Measurements from ENCODE around the gene CROCC.

CROCC gene

DNA sequence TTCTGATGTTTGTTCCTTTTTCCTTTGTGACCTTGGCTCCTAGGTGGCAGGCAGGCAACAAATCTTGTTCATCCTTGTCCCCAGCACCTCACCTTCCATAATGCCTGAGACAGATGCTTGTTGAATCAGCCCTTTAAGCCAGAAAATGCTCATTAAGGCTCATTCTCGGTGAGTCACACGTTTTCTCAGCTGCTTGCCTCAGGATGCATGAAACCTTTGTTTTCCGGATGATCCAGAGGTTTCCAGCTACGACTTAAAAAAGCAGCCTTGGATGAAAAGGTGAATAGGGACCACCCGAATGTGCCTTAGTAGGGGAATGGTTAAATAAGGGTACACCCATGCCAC is 94.6 kb downstream of the CROCC start:
- FAIRE-seq (no peak), DNase-seq (ENCODE audit: insufficient read length, low spot score) (no peak)
- TF ChIP-seq TAF1 (IDR thresholded peaks at IDR 0.05; ENCODE audit: low read depth, low read length) (no peak), PAX5 (IDR thresholded peaks at IDR 0.05; ENCODE audit: insufficient read depth, low read length, severe bottlenecking) (no peak), POLR2A (IDR thresholded peaks at IDR 0.05; ENCODE audit: low read depth, low read length) (no peak), POLR2AphosphoS5 (IDR thresholded peaks at IDR 0.05; ENCODE audit: low read depth, low read length) (no peak), SPI1 (IDR thresholded peaks at IDR 0.05; ENCODE audit: low read depth, low read length) (no peak), POU2F2 (IDR thresholded peaks at IDR 0.05; ENCODE audit: low read depth, low read length) (no peak)

GRCh38 chr1:17017435-17017834 is 95.7 kb downstream of the CROCC start:
- no peak for TF ChIP-seq PAX5 (IDR thresholded peaks at IDR 0.05; ENCODE audit: insufficient read depth, low read length, severe bottlenecking)
- no peak for TF ChIP-seq POLR2A (IDR thresholded peaks at IDR 0.05; ENCODE audit: low read depth, low read length)
- TF ChIP-seq TAF1 (IDR thresholded peaks at IDR 0.05; ENCODE audit: low read depth, low read length): no peak
- TF ChIP-seq POLR2AphosphoS5 (IDR thresholded peaks at IDR 0.05; ENCODE audit: low read depth, low read length): no peak
- no peak for TF ChIP-seq SPI1 (IDR thresholded peaks at IDR 0.05; ENCODE audit: low read depth, low read length)
- DNase-seq (ENCODE audit: insufficient read length, low spot score) (no peak), FAIRE-seq (no peak)

GRCh38 chr1:17018849-17019248 is 97.1 kb downstream of the CROCC start:
- FAIRE-seq (peak; percentile 65), DNase-seq (ENCODE audit: insufficient read length, low spot score) (no peak)
- TF ChIP-seq TAF1 (IDR thresholded peaks at IDR 0.05; ENCODE audit: low read depth, low read length) (no peak), SPI1 (IDR thresholded peaks at IDR 0.05; ENCODE audit: low read depth, low read length) (no peak), POU2F2 (IDR thresholded peaks at IDR 0.05; ENCODE audit: low read depth, low read length) (no peak), POLR2AphosphoS5 (IDR thresholded peaks at IDR 0.05; ENCODE audit: low read depth, low read length) (no peak), PAX5 (IDR thresholded peaks at IDR 0.05; ENCODE audit: insufficient read depth, low read length, severe bottlenecking) (no peak), POLR2A (IDR thresholded peaks at IDR 0.05; ENCODE audit: low read depth, low read length) (no peak)

- DNase-seq (ENCODE audit: insufficient read length, low spot score) (no peak), FAIRE-seq (no peak)
- no peak for TF ChIP-seq SPI1 (IDR thresholded peaks at IDR 0.05; ENCODE audit: low read depth, low read length)
- TF ChIP-seq PAX5 (IDR thresholded peaks at IDR 0.05; ENCODE audit: insufficient read depth, low read length, severe bottlenecking): no peak
- no peak for TF ChIP-seq POLR2AphosphoS5 (IDR thresholded peaks at IDR 0.05; ENCODE audit: low read depth, low read length)
- no peak for TF ChIP-seq POU2F2 (IDR thresholded peaks at IDR 0.05; ENCODE audit: low read depth, low read length)
- TF ChIP-seq POLR2A (IDR thresholded peaks at IDR 0.05; ENCODE audit: low read depth, low read length): no peak
- no peak for TF ChIP-seq TAF1 (IDR thresholded peaks at IDR 0.05; ENCODE audit: low read depth, low read length)
These were observed 98.8 kb downstream of the CROCC start for GRCh38 chr1:17020502-17020901.

DNA sequence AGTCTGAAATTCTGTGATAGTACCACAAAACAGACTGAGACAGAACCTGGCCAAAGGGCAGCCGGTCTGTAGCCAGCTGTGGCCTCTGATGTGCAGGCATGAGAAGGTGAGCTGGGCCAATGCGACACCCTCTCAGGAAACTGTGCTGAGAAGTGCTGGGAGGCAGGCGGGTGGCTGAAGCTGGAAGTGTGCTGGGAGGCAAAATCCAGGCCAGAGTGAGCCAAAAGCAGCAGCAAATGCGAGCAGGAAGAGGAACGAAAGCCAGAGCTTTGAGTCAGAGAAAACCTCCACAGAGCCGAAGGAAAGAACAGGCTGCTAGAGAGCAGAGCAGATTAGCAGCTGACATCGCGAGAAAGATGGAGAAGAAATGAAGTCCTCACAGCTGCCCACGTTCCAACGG is 100.2 kb downstream of the CROCC start:
- DNase-seq (ENCODE audit: insufficient read length, low spot score) (no peak), FAIRE-seq (no peak)
- TF ChIP-seq SPI1 (IDR thresholded peaks at IDR 0.05; ENCODE audit: low read depth, low read length): no peak
- no peak for TF ChIP-seq POLR2AphosphoS5 (IDR thresholded peaks at IDR 0.05; ENCODE audit: low read depth, low read length)
- TF ChIP-seq POU2F2 (IDR thresholded peaks at IDR 0.05; ENCODE audit: low read depth, low read length): no peak
